Thoracic aorta (tissue), 2 donors: ENCODE measurements around the gene TSR1. TPM values are rescaled to one million over a fixed set of nuclear protein-coding genes. Genes with fewer than 3 reads are reported as not detected.

Source experiments
- ATAC-seq: fragments of 150-250 bp; one replicate; pipeline ENCODE4 v1.8.0; 2017; ENCODE audit warnings: low read depth; ENCODE audit not compliant: insufficient number of reproducible peaks, low FRiP score
- DNase-seq: peaks from one replicate; pipeline ENCODE4 v3.0.0-alpha.2; 2020; ENCODE audit warnings: low spot score
- H3K27ac ChIP-seq, 2 donors: fragments of 200-600 bp; sonication (generic); 1 replicate in 1 of 2; 2 replicates in 1 of 2; pipeline ENCODE4 v1.5.1; 2016; ENCODE audit warnings: mild to moderate bottlenecking in 2 of 2, moderate library complexity in 2 of 2
- H3K27me3 ChIP-seq: fragments of 200-600 bp; sonication (generic); replicated peaks from 2 replicates; pipeline ENCODE4 v1.6.0; 2016; ENCODE audit warnings: mild to moderate bottlenecking; ENCODE audit not compliant: insufficient read depth
- H3K36me3 ChIP-seq: fragments of 200-600 bp; sonication (generic); one replicate; pipeline ENCODE4 v1.5.1; 2016
- H3K4me1 ChIP-seq, 2 donors: fragments of 200-600 bp; sonication (generic); 1 replicate in 1 of 2; 2 replicates in 1 of 2; pipeline versions ENCODE4 v1.5.1 to v1.6.0; 2016; ENCODE audit warnings: low read depth in 2 of 2, mild to moderate bottlenecking in 1 of 2; ENCODE audit not compliant: control insufficient read depth in 1 of 2
- H3K4me3 ChIP-seq: fragments of 200-600 bp; sonication (generic); 2 replicates; pipeline ENCODE4 v1.5.1; 2016; ENCODE audit warnings: mild to moderate bottlenecking
- H3K9me3 ChIP-seq: fragments of 200-600 bp; sonication (generic); 2 replicates; pipeline ENCODE4 v1.5.1; 2016
- CTCF ChIP-seq: fragments of 200-600 bp; sonication (generic); IDR thresholded peaks from one replicate; pipeline ENCODE4 v1.5.1; 2019; ENCODE audit warnings: antibody characterized with exemption
- total RNA-seq, 2 donors: library from RNA; depleted of rRNA; stranded (reverse); fragments of >200 nt; gene quantifications; one replicate each; pipeline versions ENCODE4 v1.1.0 to v1.2.3, GENCODE V29; 2016

TSR1 gene
- total RNA-seq, 2 donors from 2014 or later: 36.0 to 63.2 TPM

GRCh38 chr17:2372180-2372579, 35.9 kb upstream of the TSR1 start:
- Histone ChIP-seq H3K4me3 (no peak overlapping the region), H3K9me3 (no peaks in the 10 kb centered on the region), H3K4me1 (no peaks in the 10 kb centered on the region), H3K36me3 (peaks cover 4% of the 10 kb centered on the region), H3K27ac (no peak overlapping the region), H3K27me3 (no peaks in the 10 kb centered on the region)
- ATAC-seq (no peak), DNase-seq (no peak)
- no peak for TF ChIP-seq CTCF

DNA sequence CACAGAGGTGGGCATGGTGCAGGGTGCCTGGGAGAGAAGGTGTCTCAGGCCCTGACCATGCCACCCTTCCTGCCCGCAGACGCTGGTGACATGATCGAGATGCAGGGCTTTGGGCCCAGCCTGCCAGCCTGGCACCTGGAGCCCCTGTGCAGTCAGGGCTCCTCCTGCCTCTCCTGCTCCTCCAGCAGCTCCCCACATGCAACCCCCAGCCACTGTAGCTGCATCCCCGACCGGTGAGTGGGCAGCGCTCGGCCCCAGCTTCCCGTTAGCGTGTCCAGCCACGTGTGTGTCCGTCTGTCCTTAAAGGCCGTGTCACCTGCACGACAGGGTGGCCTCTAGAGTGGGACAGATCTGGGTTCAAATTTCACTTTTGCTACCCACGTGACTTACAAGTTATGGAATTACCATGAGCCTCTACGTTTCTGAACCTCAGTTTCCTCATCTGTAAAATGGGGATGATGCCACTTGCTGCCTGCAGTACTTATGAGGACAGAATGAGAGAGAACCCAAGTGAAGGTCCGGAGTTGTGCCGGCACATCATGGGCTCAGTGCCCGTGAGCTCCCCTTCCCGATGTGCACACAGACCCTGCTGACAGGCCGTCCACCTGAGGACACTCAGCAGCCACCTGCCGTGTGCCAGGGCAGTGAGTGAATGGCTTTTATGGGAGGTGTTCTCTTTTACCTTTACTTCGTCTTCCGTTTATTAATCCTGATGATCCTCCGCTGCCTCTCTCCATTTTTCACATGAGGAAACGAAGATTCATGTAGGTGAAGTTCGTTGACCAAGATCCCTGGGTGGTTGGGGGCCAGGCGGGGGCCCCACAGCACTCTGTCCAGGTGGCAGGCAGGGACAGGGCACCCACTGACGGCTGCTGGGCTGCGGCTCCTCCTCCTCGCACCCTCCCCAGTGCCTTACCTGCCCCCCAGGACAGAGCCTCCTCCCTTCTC, 35.2 kb upstream of the TSR1 start:
- H3K27me3 ChIP-seq: no peaks in the 10 kb centered on the region
- H3K9me3 ChIP-seq: no peaks in the 10 kb centered on the region
- H3K36me3 ChIP-seq: peaks cover 4% of the 10 kb centered on the region
- H3K27ac ChIP-seq: no peak overlapping the region
- no peak for DNase-seq
- no peaks in the 10 kb centered on the region for H3K4me1 ChIP-seq
- ATAC-seq: no peak
- H3K4me3 ChIP-seq: no peak overlapping the region
- TF ChIP-seq CTCF: no peak

DNA sequence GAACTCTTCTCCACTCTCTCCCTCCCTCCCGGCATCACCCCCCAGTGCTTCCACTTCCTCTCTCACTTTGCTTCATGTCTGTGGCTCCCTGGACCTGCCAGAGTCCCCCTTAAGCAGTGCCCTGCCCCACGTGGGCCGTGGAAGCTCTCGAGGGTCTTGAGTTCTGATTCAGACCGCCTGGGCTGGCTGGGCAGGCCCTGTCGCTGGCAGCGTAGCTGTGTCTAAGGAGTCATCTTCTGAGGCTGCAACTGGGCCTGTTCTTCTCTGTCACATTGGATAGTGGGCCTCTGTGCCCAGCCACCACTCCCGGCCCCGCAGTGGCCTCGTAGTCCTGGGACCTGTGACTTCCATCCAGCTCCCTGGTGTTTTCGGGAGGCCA, 33.9 kb upstream of the TSR1 start:
- TF ChIP-seq CTCF: no peak
- Histone ChIP-seq H3K4me1 (no peaks in the 10 kb centered on the region), H3K27ac (no peak overlapping the region), H3K36me3 (peaks cover 4% of the 10 kb centered on the region), H3K27me3 (no peaks in the 10 kb centered on the region), H3K4me3 (no peak overlapping the region), H3K9me3 (no peaks in the 10 kb centered on the region)
- no peak for DNase-seq
- ATAC-seq: no peak

GRCh38 chr17:2369551-2370210, 33.4 kb upstream of the TSR1 start:
- DNase-seq (no peak), ATAC-seq (no peak)
- no peak overlapping the region for H3K4me3 ChIP-seq
- no peaks in the 10 kb centered on the region for H3K9me3 ChIP-seq
- no peaks in the 10 kb centered on the region for H3K27me3 ChIP-seq
- H3K27ac ChIP-seq: no peak overlapping the region
- no peaks in the 10 kb centered on the region for H3K4me1 ChIP-seq
- TF ChIP-seq CTCF: no peak
- H3K36me3 ChIP-seq: peaks cover 4% of the 10 kb centered on the region

GRCh38 chr17:2369039-2369438, 32.8 kb upstream of the TSR1 start:
- H3K36me3 ChIP-seq: peaks cover 4% of the 10 kb centered on the region
- no peak overlapping the region for H3K27ac ChIP-seq

More at GRCh38 chr17:2369039-2369438, 32.8 kb upstream of the TSR1 start:
- no peaks in the 10 kb centered on the region for H3K27me3 ChIP-seq
- no peak for ATAC-seq
- no peak for DNase-seq
- no peak overlapping the region for H3K4me3 ChIP-seq
- no peak for TF ChIP-seq CTCF
- no peaks in the 10 kb centered on the region for H3K4me1 ChIP-seq
- H3K9me3 ChIP-seq: no peaks in the 10 kb centered on the region
